Measurements from ENCODE around the gene GUCY2C.

DNA sequence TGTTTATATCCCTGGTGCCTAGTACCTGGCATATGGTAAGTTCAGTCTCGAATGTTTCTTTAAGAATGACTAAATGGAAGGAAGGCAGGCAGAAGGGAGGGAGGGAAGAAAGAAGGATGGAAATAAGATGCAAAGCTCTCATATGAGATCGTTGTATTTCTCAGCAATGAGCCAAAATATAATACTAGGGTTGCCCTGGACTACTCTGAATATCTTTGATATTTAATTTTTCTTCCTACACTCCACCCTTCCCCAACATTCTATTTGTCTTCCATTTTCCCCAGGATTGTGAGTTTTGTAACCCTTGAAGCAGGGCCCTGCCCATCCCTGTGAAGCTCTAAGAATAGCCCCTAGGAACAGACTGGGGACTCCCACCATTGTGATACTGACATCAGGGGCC is 43.9 kb downstream of the GUCY2C start:
- TF ChIP-seq, protein P1, sequence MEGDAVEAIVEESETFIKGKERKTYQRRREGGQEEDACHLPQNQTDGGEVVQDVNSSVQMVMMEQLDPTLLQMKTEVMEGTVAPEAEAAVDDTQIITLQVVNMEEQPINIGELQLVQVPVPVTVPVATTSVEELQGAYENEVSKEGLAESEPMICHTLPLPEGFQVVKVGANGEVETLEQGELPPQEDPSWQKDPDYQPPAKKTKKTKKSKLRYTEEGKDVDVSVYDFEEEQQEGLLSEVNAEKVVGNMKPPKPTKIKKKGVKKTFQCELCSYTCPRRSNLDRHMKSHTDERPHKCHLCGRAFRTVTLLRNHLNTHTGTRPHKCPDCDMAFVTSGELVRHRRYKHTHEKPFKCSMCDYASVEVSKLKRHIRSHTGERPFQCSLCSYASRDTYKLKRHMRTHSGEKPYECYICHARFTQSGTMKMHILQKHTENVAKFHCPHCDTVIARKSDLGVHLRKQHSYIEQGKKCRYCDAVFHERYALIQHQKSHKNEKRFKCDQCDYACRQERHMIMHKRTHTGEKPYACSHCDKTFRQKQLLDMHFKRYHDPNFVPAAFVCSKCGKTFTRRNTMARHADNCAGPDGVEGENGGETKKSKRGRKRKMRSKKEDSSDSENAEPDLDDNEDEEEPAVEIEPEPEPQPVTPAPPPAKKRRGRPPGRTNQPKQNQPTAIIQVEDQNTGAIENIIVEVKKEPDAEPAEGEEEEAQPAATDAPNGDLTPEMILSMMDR (IDR thresholded peaks at IDR 0.05) = no peak
- no peak for TF ChIP-seq POLR2A (IDR thresholded peaks at IDR 0.05)
